K562 (cell line): Measurements from ENCODE around the gene EPHB1.

Experiments used
- ARID1B ChIP-seq: fragments of 450-650 bp; IDR thresholded peaks from 2 replicates; pipeline ENCODE4 v1.6.1; 2016; ENCODE audit warnings: antibody characterized with exemption, mild to moderate bottlenecking, inconsistent platforms
- CBFB ChIP-seq: sonication (generic); formaldehyde crosslinking; IDR thresholded peaks from 2 replicates; pipeline ENCODE4 v1.4.0; 2020; ENCODE audit warnings: mild to moderate bottlenecking, missing genetic modification reagents
- ELF4 ChIP-seq: fragments of 450-650 bp; formaldehyde crosslinking; IDR thresholded peaks from 2 replicates; pipeline ENCODE4 v1.4.0; 2022; ENCODE audit warnings: missing genetic modification characterization
- PCBP1 ChIP-seq: fragments of 200-400 bp; formaldehyde crosslinking; IDR thresholded peaks from 2 replicates; pipeline ENCODE4 v1.6.1; 2018; ENCODE audit warnings: mild to moderate bottlenecking, low read depth, low read length; ENCODE audit not compliant: poor library complexity, severe bottlenecking
- ZNF695 ChIP-seq: fragments of 450-650 bp; formaldehyde crosslinking; IDR thresholded peaks from 2 replicates; pipeline ENCODE4 v1.4.0; 2020; ENCODE audit warnings: mild to moderate bottlenecking, moderate library complexity
- TF ChIP-seq, protein P1 (sequence below): fragments of 450-650 bp; formaldehyde crosslinking; IDR thresholded peaks from 2 replicates; pipeline ENCODE4 v1.4.0; 2020; ENCODE audit warnings: mild to moderate bottlenecking, moderate library complexity
- TF ChIP-seq, protein P2 (sequence below): sonication (generic); formaldehyde crosslinking; IDR thresholded peaks from 2 replicates; pipeline ENCODE4 v1.8.1; 2022; ENCODE audit warnings: missing genetic modification reagents

DNA sequence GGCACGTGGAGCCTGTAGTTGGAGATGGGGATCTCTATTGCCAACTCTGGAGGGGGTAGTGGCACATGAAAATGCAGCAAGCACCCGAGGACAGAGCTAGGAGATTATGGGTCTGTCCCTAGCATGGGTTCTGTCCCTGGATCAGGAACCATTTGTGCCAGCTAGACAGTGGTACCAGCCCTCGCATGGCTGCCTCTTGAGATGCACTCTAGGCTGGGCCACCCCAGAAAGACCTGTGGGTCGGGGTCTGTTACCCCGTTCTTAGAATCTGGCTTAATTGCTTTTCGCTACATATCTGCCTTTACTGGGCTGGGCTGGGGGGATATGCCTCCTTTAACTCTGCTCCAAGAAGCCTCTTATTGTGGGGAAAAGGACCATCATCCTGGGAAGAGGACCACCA, 54.5 kb downstream of the EPHB1 start:
- TF ChIP-seq ELF4 (CRISPR knock-in tag) (no peak), ZNF695 (CRISPR knock-in tag) (no peak), CBFB (CRISPR knock-in tag) (no peak), ARID1B (no peak), PCBP1 (no peak)
- TF ChIP-seq, protein P1, sequence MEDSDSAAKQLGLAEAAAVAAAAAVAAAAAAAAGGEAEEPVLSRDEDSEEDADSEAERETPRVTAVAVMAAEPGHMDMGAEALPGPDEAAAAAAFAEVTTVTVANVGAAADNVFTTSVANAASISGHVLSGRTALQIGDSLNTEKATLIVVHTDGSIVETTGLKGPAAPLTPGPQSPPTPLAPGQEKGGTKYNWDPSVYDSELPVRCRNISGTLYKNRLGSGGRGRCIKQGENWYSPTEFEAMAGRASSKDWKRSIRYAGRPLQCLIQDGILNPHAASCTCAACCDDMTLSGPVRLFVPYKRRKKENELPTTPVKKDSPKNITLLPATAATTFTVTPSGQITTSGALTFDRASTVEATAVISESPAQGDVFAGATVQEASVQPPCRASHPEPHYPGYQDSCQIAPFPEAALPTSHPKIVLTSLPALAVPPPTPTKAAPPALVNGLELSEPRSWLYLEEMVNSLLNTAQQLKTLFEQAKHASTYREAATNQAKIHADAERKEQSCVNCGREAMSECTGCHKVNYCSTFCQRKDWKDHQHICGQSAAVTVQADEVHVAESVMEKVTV (CRISPR knock-in tag): no peak
- TF ChIP-seq, protein P2, sequence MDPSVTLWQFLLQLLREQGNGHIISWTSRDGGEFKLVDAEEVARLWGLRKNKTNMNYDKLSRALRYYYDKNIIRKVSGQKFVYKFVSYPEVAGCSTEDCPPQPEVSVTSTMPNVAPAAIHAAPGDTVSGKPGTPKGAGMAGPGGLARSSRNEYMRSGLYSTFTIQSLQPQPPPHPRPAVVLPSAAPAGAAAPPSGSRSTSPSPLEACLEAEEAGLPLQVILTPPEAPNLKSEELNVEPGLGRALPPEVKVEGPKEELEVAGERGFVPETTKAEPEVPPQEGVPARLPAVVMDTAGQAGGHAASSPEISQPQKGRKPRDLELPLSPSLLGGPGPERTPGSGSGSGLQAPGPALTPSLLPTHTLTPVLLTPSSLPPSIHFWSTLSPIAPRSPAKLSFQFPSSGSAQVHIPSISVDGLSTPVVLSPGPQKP (CRISPR knock-in tag): no peak
